DOHH2 (cell line): Measurements from ENCODE around the gene SLC44A5.

Experiments
- H3F3A ChIP-seq: fragments of 200-600 bp; sonication (generic), shearing (Covaris generic); 2 replicates; pipeline ENCODE4 v1.6.0; 2016; ENCODE audit warnings: antibody characterized with exemption, mild to moderate bottlenecking; ENCODE audit not compliant: control insufficient read depth, insufficient read depth
- H3K27ac ChIP-seq: fragments of 200-600 bp; sonication (generic); 2 replicates; pipeline ENCODE4 v1.5.1; 2014; ENCODE audit warnings: low read depth, mild to moderate bottlenecking, low read length, moderate library complexity
- H3K27me3 ChIP-seq: fragments of 200-600 bp; sonication (generic); 2 replicates; pipeline ENCODE4 v1.6.1; 2014; ENCODE audit warnings: mild to moderate bottlenecking, low read length, mixed read lengths; ENCODE audit not compliant: control insufficient read depth
- H3K36me3 ChIP-seq: fragments of 200-600 bp; sonication (generic); 2 replicates; pipeline ENCODE4 v1.6.1; 2014; ENCODE audit warnings: mild to moderate bottlenecking, low read length, moderate library complexity, mixed read lengths; ENCODE audit not compliant: control insufficient read depth
- H3K4me1 ChIP-seq: fragments of 200-600 bp; sonication (generic); 2 replicates; pipeline ENCODE4 v1.6.1; 2014; ENCODE audit warnings: mild to moderate bottlenecking, low read length, mixed read lengths; ENCODE audit not compliant: control insufficient read depth
- H3K4me2 ChIP-seq: fragments of 200-600 bp; sonication (generic); 2 replicates; pipeline ENCODE4 v1.6.0; 2014; ENCODE audit warnings: mild to moderate bottlenecking, low read length, moderate library complexity
- H3K4me3 ChIP-seq: fragments of 200-600 bp; sonication (generic); 2 replicates; pipeline ENCODE4 v1.5.1; 2014; ENCODE audit warnings: mild to moderate bottlenecking, low read length, mixed read lengths
- H3K79me2 ChIP-seq: fragments of 200-600 bp; sonication (generic); 2 replicates; pipeline ENCODE4 v1.6.1; 2014; ENCODE audit warnings: mild to moderate bottlenecking, low read length, mixed read lengths; ENCODE audit not compliant: control insufficient read depth
- H3K9me2 ChIP-seq: fragments of 200-600 bp; sonication (generic); replicated peaks from 2 replicates; pipeline ENCODE4 v1.6.1; 2014; ENCODE audit warnings: mild to moderate bottlenecking, low read length, mixed read lengths; ENCODE audit not compliant: control insufficient read depth
- H3K9me3 ChIP-seq: fragments of 200-600 bp; sonication (generic); 2 replicates; pipeline ENCODE4 v1.6.1; 2014; ENCODE audit warnings: antibody characterized with exemption, low read length, mixed read lengths; ENCODE audit not compliant: control insufficient read depth, insufficient read depth
- H4K20me1 ChIP-seq: fragments of 200-600 bp; sonication (generic); 2 replicates; pipeline ENCODE4 v1.6.0; 2014; ENCODE audit warnings: low read depth, mild to moderate bottlenecking, antibody characterized with exemption, low read length, moderate library complexity; ENCODE audit not compliant: control insufficient read depth, insufficient read depth
- CTCF ChIP-seq: fragments of 200-600 bp; sonication (generic); IDR thresholded peaks from one replicate; pipeline ENCODE4 v1.5.1; 2014; ENCODE audit warnings: antibody characterized with exemption, mild to moderate bottlenecking, low read depth, low read length; ENCODE audit not compliant: poor library complexity, severe bottlenecking
- EZH2phosphoT487 ChIP-seq: fragments of 200-600 bp; sonication (generic); IDR thresholded peaks from 2 replicates; pipeline ENCODE4 v1.6.1; 2017; ENCODE audit warnings: borderline replicate concordance, mild to moderate bottlenecking, antibody characterized with exemption, low read length, moderate library complexity, mixed read lengths

The SLC44A5 gene

GRCh38 chr1:75426688-75427087, 184.2 kb downstream of the SLC44A5 start:
- no peaks in the 10 kb centered on the region for H3F3A ChIP-seq
- no peaks in the 10 kb centered on the region for H3K9me2 ChIP-seq
- no peaks in the 10 kb centered on the region for H4K20me1 ChIP-seq
- no peaks in the 10 kb centered on the region for H3K4me1 ChIP-seq
- H3K27me3 ChIP-seq, result no peaks in the 10 kb centered on the region
- no peaks in the 10 kb centered on the region for H3K79me2 ChIP-seq
- TF ChIP-seq EZH2phosphoT487 (no peak), CTCF (no peak)
- H3K4me3 ChIP-seq, result no peak overlapping the region
- no peaks in the 10 kb centered on the region for H3K36me3 ChIP-seq
- no peak overlapping the region for H3K27ac ChIP-seq
- H3K4me2 ChIP-seq, result no peak overlapping the region
- H3K9me3 ChIP-seq, result no peaks in the 10 kb centered on the region

- no peaks in the 10 kb centered on the region for H4K20me1 ChIP-seq
- H3K36me3 ChIP-seq, result no peaks in the 10 kb centered on the region
- H3K4me2 ChIP-seq, result no peak overlapping the region
- H3F3A ChIP-seq, result no peaks in the 10 kb centered on the region
- H3K9me3 ChIP-seq, result no peaks in the 10 kb centered on the region
- H3K4me3 ChIP-seq, result no peak overlapping the region
- H3K4me1 ChIP-seq, result no peaks in the 10 kb centered on the region
- no peak overlapping the region for H3K27ac ChIP-seq
- H3K27me3 ChIP-seq, result no peaks in the 10 kb centered on the region
- no peaks in the 10 kb centered on the region for H3K9me2 ChIP-seq
- TF ChIP-seq CTCF (no peak), EZH2phosphoT487 (no peak)
- no peaks in the 10 kb centered on the region for H3K79me2 ChIP-seq
These were observed 185.8 kb downstream of the SLC44A5 start for GRCh38 chr1:75425001-75425650.

- Histone ChIP-seq H3K9me2 (no peaks in the 10 kb centered on the region), H3K4me1 (no peaks in the 10 kb centered on the region), H3K9me3 (no peaks in the 10 kb centered on the region), H3K4me3 (no peak overlapping the region), H3K79me2 (no peaks in the 10 kb centered on the region), H3K36me3 (no peaks in the 10 kb centered on the region), H4K20me1 (no peaks in the 10 kb centered on the region), H3K4me2 (no peak overlapping the region), H3F3A (no peaks in the 10 kb centered on the region), H3K27ac (no peak overlapping the region), H3K27me3 (no peaks in the 10 kb centered on the region)
- TF ChIP-seq CTCF, result no peak
- TF ChIP-seq EZH2phosphoT487, result no peak
These were observed 187.3 kb downstream of the SLC44A5 start for GRCh38 chr1:75423616-75424015.
